HG03521 (cell line): Measurements from ENCODE around the gene CACTIN.
A peak's percentile ranks its signal among the peaks of the same experiment; 100 is the strongest.
"Not testable (repeated sequence)": the region's sequence is repeated elsewhere in the genome, so short reads cannot be mapped to it uniquely, and the experiment has no call there.

Experiments used
- ATAC-seq: cut with Tn5 transposase; IDR thresholded peaks from one replicate; pipeline ENCODE4 v1.9.1; 2021; ENCODE audit warnings: mild to moderate bottlenecking, moderate library complexity; ENCODE audit not compliant: unreplicated experiment

CACTIN gene

DNA sequence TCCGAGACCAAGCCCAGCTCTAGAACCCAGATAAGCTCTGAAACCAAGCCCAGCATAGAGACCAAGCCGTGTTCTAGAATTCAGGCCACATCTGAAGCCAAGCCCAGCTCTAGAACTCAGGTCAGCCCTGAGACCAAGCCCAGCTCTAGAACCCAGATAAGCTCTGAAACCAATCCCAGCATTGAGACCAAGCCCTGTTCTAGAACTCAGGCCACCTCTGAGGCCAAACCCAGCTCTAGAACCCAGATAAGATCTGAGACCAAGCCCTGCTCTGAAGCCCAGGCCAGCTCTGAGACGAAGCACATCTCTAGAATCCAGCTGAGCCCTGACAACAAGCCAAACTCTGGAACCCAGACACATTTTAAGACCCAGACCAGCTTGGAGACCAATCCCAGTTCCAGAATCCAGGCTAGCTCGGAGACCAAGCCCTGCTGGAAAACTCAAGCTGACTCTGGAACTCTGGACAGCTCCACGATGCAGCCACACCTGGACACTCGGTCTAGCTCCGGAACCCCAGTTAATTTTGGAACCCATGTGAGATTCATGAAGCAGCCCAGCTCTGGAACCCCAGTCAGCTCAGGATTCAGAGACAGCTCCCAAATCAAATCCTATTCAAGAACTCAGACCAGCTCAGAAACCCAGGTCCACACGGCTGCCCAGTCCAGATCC is 35.5 kb downstream of the CACTIN start:
- no peak for ATAC-seq

DNA sequence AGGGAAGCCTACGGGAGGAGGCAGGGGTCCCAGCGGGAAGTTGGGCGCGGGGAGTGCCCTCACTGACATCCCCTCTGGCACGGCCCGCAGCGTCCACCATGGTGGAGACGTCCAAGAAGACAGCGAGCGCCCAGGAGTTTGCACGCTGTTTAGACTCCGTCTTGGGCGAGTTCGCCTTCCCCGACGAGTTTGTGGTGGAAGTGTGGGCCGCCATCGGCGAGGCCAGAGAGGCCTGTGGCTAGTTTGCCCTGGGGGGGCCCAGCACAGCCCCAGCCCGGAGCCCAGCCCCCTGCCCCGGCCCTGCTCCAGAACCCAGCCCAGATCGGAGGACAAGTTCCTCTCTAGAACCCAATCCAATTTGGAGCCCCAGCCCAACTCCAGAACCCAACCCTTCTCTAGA is 36.6 kb downstream of the CACTIN start:
- no peak for ATAC-seq

DNA sequence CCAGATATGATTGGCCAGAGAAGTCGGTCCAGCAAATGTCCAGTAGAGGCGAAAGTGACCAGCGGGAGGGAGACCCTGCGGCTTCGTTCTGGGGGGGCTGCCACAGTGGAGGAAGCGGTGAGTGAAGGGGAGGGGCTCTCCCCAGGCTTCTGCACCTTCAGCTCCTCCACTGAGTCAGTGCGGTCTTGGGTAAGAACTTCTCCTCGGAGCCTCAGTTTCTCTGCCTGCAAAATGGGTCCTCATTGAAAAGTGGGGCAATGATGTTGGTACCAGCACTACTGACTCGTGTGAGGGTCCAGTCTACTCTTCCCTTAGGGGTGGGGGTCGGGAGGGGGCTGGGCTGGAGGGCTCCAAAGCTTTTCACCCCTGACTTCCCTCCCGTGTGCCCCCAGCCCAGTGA is 37.2 kb downstream of the CACTIN start:
- ATAC-seq = no peak

DNA sequence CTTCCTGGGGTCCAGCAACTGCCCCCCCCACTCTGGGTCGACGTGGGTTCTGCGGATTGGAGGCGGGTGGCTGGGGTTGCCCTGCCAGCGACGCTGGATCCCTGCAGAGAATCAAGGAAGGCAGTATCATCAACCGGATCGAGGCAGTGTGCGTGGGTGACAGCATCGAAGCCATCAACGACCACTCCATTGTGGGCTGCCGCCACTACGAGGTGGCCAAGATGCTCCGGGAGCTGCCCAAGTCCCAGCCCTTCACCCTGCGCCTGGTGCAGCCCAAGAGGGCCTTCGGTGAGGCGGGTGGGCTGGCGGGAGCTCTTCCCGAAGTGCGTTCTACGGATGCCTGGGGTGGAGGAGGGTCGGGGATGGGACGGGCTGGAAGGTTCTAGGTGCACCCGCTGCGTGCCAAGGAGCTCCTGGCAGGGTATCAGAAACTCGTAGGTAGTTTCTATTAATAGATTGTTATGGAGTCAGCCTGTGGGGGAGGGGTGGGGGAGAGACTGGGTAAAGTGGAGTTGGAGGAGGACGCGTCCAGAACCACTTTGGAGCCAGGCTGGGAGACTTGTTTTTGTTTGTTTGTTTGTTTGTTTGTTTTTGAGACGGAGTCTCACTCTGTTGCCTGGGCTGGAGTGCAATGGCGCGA is 39.8 kb downstream of the CACTIN start:
- ATAC-seq = no peak

DNA sequence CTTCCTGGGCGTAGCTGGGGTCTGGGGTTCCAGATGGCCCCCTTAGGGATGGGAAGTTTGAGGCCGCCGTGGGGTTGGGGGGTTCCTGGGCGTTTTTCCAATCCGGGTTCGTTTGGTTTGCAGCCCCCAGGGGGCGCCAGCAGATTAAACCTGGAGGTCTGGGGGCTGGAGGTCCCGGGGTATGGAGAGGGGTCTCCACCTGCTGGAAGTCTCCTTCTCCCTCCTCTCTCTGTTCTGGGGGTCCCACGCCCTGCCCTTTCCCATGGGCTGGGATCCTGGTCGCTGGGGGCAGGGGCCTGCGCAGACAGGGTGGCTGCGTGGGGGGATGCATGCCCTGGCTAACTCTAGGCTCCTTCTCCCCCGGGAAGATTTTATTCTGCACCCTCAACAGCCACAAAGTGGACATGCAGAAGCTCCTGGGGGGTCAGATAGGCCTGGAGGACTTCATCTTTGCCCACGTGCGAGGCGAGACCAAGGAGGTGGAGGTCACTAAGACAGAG is 40.4 kb downstream of the CACTIN start:
- ATAC-seq = no peak

DNA sequence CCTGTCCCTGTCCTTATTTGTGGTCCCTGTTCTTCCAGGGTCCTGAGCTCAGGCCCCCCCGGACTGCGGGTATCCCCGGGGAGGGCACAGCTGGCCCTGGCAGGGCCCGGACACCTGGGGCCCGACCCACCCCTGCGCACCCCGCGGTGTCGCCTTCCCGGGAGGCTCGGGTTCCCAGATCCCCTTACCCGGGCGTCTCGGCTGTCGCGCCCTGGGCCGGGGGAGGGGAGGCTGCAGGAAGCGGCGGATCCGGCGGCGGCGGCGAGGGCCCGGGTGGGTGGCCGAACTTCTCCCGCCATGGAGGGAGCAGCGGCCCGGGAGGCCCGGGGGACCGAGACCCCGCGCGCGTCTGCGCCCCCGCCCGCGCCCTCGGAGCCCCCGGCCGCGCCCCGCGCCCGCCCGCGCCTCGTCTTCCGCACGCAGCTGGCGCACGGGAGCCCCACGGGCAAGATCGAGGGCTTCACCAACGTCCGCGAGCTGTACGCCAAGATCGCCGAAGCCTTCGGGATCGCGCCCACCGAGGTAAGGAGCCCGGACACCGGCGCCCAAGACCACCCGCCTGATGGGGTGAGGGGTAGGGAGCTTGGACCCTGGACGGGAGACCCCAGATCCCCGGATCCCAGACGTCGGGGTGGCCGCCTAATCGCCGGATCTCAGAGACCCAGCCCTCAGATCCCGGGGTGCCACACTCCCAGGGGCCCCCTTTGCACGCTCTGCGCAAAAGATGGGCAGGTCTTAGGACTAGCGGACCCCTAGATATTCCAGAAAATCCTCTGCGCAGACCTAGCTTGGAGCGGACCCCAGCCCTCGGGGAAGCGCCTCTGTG is 41.1 kb downstream of the CACTIN start, which contains the start of gene GIPC3:
GIPC3 (plus strand) TSS at position 178 of the 826 bp plus-strand sequence; CDS start at position 298, 120 bp downstream.
- no peak for ATAC-seq

DNA sequence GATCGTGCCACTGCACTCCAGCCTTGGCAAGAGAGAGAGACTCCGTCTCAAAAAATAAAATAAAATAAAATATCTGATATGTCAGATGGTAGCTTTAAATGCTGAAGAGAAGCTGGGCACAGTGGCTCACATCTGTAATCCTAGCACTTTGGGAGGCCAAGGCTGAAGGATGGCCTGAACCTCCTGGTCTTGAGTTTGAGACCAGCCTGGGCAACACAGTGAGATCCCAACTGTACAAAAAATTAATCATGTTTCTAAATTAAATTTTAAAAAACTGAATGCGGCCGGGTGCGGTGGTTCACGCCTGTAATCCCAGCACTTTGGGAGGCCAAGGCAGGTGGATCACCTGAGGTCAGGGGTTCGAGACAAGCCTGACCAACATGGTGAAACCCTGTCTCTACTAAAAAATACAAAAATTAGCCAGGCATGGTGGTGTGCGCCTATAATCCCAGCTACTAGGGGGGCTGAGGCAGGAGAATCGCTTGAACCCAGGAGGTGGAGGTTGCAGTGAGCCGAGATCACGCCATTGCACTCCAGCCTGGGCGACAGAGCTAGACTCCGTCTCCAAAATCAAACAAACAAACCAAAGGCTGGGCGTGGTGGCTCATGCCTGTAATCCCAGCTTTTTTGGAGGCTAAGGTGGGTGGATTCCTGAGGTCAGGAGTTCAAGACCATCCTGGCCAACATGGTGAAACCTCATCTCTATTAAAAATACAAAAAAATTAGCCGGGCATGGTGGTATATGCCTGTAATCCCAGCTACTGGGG is 42.4 kb downstream of the CACTIN start:
- ATAC-seq = not testable (repeated sequence)

DNA sequence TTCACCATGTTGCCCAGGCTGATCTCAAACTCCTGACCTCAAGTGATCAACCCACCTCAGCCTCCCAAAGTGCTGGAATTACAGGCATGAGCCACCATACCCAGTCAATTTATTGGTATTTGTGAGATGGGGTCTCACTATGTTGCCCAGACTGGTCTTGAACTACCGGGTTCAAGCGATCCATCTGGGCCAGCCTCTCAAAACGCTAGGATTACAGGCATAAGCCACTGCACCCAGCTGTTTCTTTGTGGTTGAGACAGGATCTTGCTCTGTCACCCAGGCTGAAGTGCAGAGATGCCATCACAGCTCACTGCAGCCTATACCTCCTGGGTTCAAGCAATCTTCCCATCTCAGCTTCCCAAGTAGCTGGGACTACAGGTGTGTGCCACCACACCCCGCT is 44.8 kb downstream of the CACTIN start:
- not testable (repeated sequence) for ATAC-seq

DNA sequence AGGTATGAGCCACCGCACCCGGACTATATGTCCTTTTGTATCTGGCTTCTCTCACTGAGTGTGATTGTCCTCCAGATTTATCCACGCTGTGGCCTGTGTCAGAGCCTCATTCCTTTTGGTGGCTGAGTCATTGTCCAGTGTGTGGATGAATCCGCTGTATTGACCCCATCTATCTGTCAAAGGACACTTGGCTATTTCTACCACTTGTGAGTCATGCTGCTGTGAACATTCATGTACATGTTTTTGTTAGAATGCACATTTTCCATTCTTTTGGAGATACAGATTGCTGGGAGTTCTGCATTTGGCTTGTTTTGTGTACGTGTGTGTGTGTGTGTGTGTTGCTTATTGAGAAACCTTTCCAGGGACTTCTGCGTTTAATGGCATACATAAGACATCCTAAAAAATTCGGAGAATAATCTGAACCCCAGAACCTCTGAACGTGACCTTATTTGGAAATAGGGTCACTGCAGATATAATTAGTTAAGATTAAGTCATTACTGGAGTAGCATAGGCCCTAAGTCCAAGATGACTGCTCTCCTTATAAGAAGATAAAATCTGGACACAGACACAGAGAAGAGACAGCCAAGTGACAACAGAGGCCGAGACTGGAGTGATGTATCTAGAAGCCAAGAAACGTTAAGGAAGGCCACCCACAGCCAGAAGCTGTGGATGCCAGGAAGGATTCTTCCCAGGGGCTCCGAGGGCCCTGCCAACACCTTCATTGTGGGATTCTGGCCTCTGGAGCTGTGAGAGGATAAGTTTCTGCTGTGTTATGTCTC is 46.2 kb downstream of the CACTIN start:
- ATAC-seq = no peak

DNA sequence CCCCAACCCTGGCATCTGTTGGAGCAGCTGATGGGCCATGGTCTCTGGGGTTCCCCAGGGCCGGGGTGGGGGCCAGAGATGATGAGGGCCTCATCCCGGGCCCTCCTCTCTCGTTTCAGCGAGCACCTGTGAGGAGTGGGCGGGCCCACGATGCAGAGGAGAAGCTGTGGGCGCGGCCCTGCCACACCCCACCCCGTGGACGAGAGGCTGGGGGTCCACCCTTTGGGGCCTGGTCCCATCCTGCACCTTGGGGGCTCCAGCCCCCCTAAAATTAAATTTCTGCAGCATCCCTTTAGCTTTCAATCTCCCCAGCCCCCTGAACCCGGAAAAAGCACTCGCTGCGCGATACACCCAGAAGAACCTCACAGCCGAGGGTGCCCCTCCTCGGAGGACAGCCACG is 48.2 kb downstream of the CACTIN start:
- no peak for ATAC-seq

DNA sequence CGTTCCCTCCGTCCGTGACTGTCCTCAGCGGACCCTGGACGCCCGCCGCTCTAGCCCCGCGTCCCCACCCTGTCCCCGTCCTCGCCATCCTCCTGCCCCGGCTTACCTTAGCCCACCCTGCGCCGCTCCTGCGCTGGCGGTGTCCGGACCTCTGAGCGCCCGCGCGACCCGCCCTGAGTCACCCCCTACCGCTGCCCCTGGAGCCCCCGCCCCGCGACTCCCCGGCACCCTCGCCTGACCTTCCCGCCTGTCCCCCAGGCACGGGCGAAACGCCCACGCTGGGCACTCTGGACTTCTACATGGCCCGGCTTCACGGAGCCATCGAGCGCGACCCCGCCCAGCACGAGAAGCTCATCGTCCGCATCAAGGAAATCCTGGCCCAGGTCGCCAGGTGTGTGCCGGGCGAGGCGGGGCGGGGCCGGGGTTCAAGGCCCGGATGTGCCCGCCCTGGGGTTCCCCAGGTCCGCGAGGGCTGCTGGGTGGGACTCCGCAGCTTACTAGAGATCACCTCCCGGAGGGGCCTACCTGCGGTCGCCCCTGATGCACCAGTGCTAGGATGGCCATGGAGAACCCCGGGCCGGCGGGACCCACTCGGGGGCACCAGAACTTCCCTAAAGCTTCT is 48.8 kb downstream of the CACTIN start:
- ATAC-seq = no peak

DNA sequence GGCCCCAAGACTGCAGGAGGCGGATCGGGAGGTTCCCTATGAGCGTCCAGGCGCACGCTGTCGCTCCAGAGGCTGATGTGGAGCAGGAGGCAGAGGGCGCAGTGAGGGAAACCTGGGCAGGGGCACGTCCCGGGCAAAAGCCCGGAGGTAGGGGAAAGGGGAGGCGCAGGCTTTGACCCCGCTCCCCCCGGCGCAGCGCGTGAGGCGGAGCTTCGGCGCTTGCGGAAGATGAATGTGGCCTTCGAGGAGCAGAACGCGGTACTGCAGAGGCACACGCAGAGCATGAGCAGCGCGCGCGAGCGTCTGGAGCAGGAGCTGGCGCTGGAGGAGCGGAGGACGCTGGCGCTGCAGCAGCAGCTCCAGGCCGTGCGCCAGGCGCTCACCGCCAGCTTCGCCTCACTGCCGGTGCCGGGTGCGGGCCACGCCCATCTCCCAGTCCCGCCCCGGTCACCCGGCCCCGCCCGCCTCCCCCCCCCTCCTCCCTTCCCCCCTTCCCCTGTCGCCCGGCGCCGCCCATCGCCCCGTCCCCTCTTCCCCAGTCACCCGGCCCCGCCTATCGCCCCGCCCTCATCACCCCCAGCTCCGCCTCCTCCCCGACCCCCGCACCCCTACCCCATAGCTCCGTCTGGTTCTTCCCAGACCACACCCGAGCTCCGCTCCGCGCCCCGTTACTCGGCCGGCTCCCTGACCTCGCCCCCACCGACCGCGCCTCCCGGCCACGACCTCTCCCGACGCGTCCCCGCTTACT is 49.7 kb downstream of the CACTIN start:
- ATAC-seq = no peak

DNA sequence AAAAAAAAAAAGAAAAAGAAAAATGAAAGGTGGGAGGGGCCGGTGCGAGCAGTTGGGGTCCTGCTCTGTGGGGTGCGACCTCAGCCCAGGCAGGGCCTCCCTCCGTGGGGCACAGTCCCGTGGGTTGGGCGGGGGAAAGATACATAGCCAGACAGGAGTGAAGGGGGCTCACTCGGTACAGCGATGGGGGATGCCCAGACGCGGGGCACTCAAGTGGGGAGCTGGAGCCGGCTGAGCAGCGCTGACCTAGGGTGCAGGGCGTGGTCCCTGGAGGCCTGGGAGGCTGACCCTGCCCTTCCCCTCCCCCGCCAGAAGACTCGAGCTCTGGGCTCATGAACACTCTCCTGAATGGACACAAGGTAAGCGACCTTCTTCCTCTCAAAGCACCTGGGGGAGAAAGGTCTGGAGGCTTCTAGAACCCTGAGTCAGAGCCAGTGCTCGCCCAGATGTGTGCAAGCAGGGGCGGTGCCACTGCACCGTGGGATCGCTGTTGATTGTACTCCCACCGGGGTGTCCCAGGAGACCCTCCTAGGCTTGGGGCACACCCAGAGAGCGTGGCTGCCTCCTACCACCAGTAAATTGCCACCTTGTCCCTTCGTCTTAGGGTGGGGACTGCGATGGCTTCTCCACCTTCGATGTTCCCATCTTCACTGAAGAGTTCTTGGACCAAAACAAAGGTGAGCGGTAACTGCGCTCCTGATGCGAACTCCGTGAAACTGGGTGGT is 50.5 kb downstream of the CACTIN start:
- ATAC-seq = no peak

DNA sequence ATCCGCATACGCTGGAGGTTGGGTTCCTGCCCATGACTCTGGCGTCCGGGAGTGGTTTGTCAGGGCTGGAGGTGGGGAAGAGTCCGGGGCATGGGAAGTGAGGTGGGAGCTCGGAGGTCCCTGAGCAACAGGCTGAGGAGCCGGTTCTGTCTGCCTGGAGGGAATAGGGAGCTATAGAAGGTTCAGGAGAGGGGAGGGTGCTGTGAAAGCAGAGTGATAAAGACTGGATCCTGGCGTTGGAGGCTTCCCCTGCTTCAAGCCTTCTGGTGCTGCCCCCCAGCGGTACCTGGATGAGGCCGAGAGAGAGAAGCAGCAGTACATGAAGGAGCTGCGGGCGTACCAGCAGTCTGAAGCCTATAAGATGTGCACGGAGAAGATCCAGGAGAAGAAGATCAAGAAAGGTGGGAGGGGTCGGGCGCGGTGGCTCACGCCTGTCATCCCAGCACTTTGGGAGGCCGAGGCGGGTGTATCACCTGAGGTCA is 51.3 kb downstream of the CACTIN start:
- no peak for ATAC-seq

DNA sequence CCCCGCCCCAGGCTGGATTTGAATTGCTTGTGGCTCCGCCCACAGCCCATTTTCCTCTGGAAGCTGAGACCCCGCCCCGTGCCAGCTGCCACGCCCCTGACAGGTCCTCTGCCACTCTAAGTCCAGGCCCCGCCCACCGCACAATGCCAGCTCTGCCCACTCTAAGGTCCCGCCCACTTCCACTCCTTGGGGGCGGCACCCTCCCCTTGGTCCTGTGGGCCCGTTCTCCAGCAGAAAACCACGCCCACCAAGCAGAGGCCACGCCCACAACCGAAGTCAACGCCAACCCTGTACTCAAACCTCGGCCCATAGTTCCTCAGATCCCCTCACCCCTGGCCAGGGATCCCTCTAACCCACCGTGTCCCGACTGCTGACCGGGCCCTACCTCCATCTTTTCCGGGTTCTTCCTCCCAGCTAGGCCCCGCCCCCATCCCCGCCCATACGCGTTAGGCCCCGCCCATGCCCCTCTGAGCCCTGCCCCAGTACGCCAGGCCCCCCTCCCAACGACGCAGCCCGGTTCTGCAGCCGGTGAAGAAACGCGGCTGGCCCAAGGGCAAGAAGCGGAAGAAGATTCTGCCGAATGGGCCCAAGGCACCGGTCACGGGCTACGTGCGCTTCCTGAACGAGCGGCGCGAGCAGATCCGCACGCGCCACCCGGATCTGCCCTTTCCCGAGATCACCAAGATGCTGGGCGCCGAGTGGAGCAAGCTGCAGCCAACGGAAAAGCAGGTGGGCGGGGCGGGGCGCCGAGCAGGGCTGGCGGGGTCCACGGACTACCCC is 52.5 kb downstream of the CACTIN start:
- no peak for ATAC-seq

DNA sequence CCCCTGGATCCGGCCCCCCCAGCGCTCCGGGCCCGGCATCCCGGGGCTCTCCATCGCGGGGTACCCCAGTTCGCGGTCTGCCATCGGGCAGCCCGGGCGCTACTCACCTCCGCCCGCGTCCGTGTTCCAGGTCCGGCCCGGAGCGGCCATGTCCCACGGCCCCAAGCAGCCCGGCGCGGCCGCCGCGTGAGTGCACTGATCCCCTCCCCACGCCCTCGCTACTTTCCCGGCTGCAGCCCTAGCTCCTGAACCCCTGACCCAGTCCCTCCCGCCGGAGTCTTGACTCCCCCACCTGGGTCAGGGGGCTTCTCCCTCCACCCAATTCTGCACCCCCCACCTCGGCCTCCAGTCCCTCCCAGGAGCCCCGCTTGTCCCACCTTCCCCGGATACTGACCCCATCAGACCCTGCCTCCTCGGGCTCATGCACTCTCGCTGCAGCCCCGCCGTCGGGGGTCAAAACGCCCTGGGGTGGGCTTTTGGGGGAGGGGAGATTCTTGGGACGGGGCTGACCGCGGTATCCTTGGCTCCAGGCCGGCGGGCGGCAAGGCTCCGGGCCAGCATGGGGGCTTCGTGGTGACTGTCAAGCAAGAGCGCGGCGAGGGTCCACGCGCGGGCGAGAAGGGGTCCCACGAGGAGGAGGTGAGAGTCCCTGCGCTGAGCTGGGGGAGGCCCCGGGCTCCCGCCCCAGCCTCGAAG is 53.3 kb downstream of the CACTIN start:
- peak; percentile 6 for ATAC-seq

DNA sequence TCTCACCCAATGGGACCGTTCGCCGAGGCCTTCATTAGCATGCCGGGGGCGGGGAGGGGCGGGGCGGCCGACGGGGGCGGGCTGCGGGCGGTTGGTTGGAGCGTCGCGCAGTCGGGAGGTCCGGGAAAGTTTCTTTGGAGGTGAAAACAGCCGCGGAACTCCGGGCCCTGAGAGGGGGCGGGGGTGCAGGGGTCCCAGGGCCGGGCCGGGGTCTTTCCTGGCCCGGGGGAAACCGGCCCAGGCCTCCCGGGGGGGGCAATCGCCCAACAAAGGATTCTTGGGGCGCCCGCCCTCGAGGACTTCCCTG is 53.8 kb downstream of the CACTIN start, which contains the start of gene HMG20B:
HMG20B (plus strand) TSS at position 90 of the 307 bp plus-strand sequence. CDS start 366 bp downstream, outside the sequence.
- no peak for ATAC-seq
